Measurements from ENCODE around the gene APOLD1. TPM values are rescaled to one million over a fixed set of nuclear protein-coding genes. Genes with fewer than 3 reads are reported as not detected.

Gene APOLD1
- polyA plus RNA-seq, 2 of the 4 experiments (the other 2 are of a cell fraction): 0.44 to 1.3 TPM

GRCh38 chr12:12823300-12823699, 37.8 kb downstream of the APOLD1 start:
- H3K4me3 ChIP-seq: no peak overlapping the region
- DNase-seq (ENCODE audit: low read depth in 1 of 2, low spot score in 1 of 2): peak in 1 of 2 experiments; percentile 70
- H3K4me1 ChIP-seq: peaks cover 64% of the 10 kb centered on the region
- ChIA-PET CTCF (interaction anchor here (0.9 to 9.0 kb wide), 6 partner anchors 9 to 161 kb away, joined by 3 to 78 read pairs (median 4); partner anchors contain the start of gene GPRC5A), POLR2A (interaction anchor here (0.5 to 1.5 kb wide), 2 partner anchors 60 to 68 kb away, joined by 3 to 4 read pairs; partner anchors contain the start of gene GPRC5A)
- no peaks in the 10 kb centered on the region for H3K9me3 ChIP-seq
- ATAC-seq: peak in 1 of 2 experiments; percentile 51; a peak in 3 of 6 replicates
- no peak for FAIRE-seq
- WGBS (ENCODE audit: missing lambda C conversion rate): 1% methylated on average over 2 of the region's 2 CpGs
- H3K4me2 ChIP-seq: peak overlapping the region; percentile 56
- peak overlapping the region; percentile 63 to 68 for H3K27ac ChIP-seq
- TF ChIP-seq BCL3 (IDR thresholded peaks at IDR 0.05) (0 out of 3 replicates have a peak, but pooled peaks have one; percentile 35), HOXB13 (CRISPR knock-in tag; IDR thresholded peaks at IDR 0.05; ENCODE audit: low read depth) (no peak), MAX (IDR thresholded peaks at IDR 0.05) (peak; percentile 54), JUNB (IDR thresholded peaks at IDR 0.05) (peak; percentile 68; the same call in 1 of the 2 replicates), MAFK (IDR thresholded peaks at IDR 0.05; ENCODE audit: partially characterized antibody) (no peak), PBX3 (IDR thresholded peaks at IDR 0.05) (0 out of 2 replicates have a peak, but pooled peaks have one; percentile 20), RAD21 (conservative IDR thresholded peaks at IDR 0.05 in 1 of 2, IDR thresholded peaks at IDR 0.05 in 1 of 2) (0 out of 5 replicates have a peak, but pooled peaks of 1 of the 2 experiments have one; percentile 3), FOSL2 (IDR thresholded peaks at IDR 0.05) (no peak), FOSL2 (CRISPR knock-in tag; IDR thresholded peaks at IDR 0.05) (peak; percentile 62; the same call in 1 of the 2 replicates), JUN (IDR thresholded peaks at IDR 0.05) (peak in 1 of 2 experiments; percentile 60; a peak in 2 of 5 replicates), CEBPB (IDR thresholded peaks at IDR 0.05) (peak; percentile 45 to 88; a peak in 3 of 4 replicates), RCOR1 (IDR thresholded peaks at IDR 0.05; ENCODE audit: low read depth, low read length) (no peak), EP300 (IDR thresholded peaks at IDR 0.05) (peak in 1 of 2 experiments; percentile 72; a peak in 2 of 5 replicates), GATA3 (IDR thresholded peaks at IDR 0.05; ENCODE audit: borderline replicate concordance) (peak; percentile 96)

- 89% methylated on average over 5 of the region's 5 CpGs for WGBS (ENCODE audit: missing lambda C conversion rate)
- Histone ChIP-seq H3K9me3 (no peaks in the 10 kb centered on the region), H3K4me3 (no peak overlapping the region), H3K4me2 (peak overlapping the region; percentile 56), H3K4me1 (peaks cover 59% of the 10 kb centered on the region), H3K27ac (peak overlapping the region; percentile 63 to 68)
- no peak for FAIRE-seq
- TF ChIP-seq MAFK (IDR thresholded peaks at IDR 0.05; ENCODE audit: partially characterized antibody) (no peak), HES2 (IDR thresholded peaks at IDR 0.05) (no peak), GATA3 (IDR thresholded peaks at IDR 0.05; ENCODE audit: borderline replicate concordance) (no peak), SMC3 (IDR thresholded peaks at IDR 0.05) (no peak), RNF2 (IDR thresholded peaks at IDR 0.05; ENCODE audit: borderline replicate concordance, low read depth) (no peak), POLR2AphosphoS2 (conservative IDR thresholded peaks at IDR 0.05; ENCODE audit: low read length) (no peak), BHLHE40 (IDR thresholded peaks at IDR 0.05; ENCODE audit: low read depth, low read length) (no peak), FOSB (CRISPR knock-in tag; IDR thresholded peaks at IDR 0.05) (no peak), ZNF302 (CRISPR knock-in tag; IDR thresholded peaks at IDR 0.05) (no peak)
- no peak for ATAC-seq
- DNase-seq (ENCODE audit: low read depth in 1 of 2, low spot score in 1 of 2): no peak
- ChIA-PET POLR2A (interaction anchor here (1.5 kb wide), 1 partner anchor 68 kb away, joined by 4 read pairs; the partner anchor contains the start of gene GPRC5A), CTCF (interaction anchor here (0.9 to 9.0 kb wide), 7 partner anchors 10 to 160 kb away, joined by 3 to 78 read pairs (median 4); partner anchors contain the start of gene GPRC5A)
Observed at GRCh38 chr12:12823811-12824210, 38.4 kb downstream of the APOLD1 start.
